Caco-2 (cell line): ENCODE data around the gene CST11. TPM values are rescaled to one million over a fixed set of nuclear protein-coding genes. Genes with fewer than 3 reads are reported as not detected.
A peak's percentile ranks its signal among the peaks of the same experiment; 100 is the strongest.

ENCODE experiments used
- BruUV-seq: library from RNA; stranded (reverse); fragments of 400-500 nt; replicated peaks from 2 replicates; lab custom pipeline; 2021; lab: Mats Ljungman, UMichigan
- CTCF ChIA-PET: fragments of 300-600 bp; sonication (Branson Sonifier 250); formaldehyde crosslinking; loops from one replicate; lab custom pipeline; 2022; ENCODE audit warnings: antibody characterized with exemption; lab: Charles Lee
- POLR2A ChIA-PET: fragments of 300-600 bp; sonication (Branson Sonifier 250); formaldehyde crosslinking; loops from one replicate; lab custom pipeline; 2022; ENCODE audit warnings: antibody characterized with exemption; lab: Charles Lee
- DNase-seq, 2 experiments: peaks; one replicate each; pipeline versions ENCODE4 v3.0.0 to v3.0.0-alpha.2; 2020 to 2022
- H3K27me3 ChIP-seq: replicated peaks from 2 replicates; pipeline ENCODE4 v1.6.0; 2011; ENCODE audit warnings: low read length; ENCODE audit not compliant: control insufficient read depth, insufficient read depth
- H3K36me3 ChIP-seq: 2 replicates; pipeline ENCODE4 v1.5.1; 2011; ENCODE audit warnings: low read length; ENCODE audit not compliant: control insufficient read depth, insufficient read depth
- H3K4me1 ChIP-seq: fragments of 250-450 bp; sonication (Bioruptor Pico); 2 replicates; pipeline ENCODE4 v1.5.1; 2020; ENCODE audit warnings: mild to moderate bottlenecking
- H3K4me3 ChIP-seq: 2 replicates; pipeline ENCODE4 v1.5.1; 2011; ENCODE audit warnings: low read depth, mild to moderate bottlenecking, control low read depth, low read length
- H3K9me3 ChIP-seq: fragments of 250-450 bp; sonication (Bioruptor Pico); 2 replicates; pipeline ENCODE4 v1.5.1; 2020; ENCODE audit warnings: mild to moderate bottlenecking, moderate library complexity
- H3K27ac Mint-ChIP-seq: one replicate; pipeline ENCODE4 v1.8.0; 2022; ENCODE audit warnings: mixed read lengths; ENCODE audit not compliant: unreplicated experiment
- H3K27me3 Mint-ChIP-seq: one replicate; pipeline ENCODE4 v1.8.0; 2022; ENCODE audit warnings: mixed read lengths; ENCODE audit not compliant: insufficient read depth, unreplicated experiment
- H3K36me3 Mint-ChIP-seq: one replicate; pipeline ENCODE4 v1.8.0; 2022; ENCODE audit warnings: mild to moderate bottlenecking, mixed read lengths; ENCODE audit not compliant: insufficient read depth, unreplicated experiment
- H3K4me1 Mint-ChIP-seq: one replicate; pipeline ENCODE4 v1.8.0; 2022; ENCODE audit warnings: low read depth, mixed read lengths; ENCODE audit not compliant: unreplicated experiment
- H3K4me3 Mint-ChIP-seq: one replicate; pipeline ENCODE4 v1.8.0; 2022; ENCODE audit warnings: mild to moderate bottlenecking, moderate library complexity, mixed read lengths; ENCODE audit not compliant: unreplicated experiment
- H3K9me3 Mint-ChIP-seq: one replicate; pipeline ENCODE4 v1.8.0; 2022; ENCODE audit warnings: mixed read lengths; ENCODE audit not compliant: unreplicated experiment
- intact Hi-C: fragments of 100-400 bp; cut with micrococcal nuclease; formaldehyde crosslinking; loops from one replicate; pipeline ENCODE4 v1.10.0; 2022; ENCODE audit not compliant: unreplicated experiment
- total RNA-seq: library from RNA; stranded (reverse); gene quantifications from 2 replicates; pipeline ENCODE4 v1.2.3, GENCODE V29; 2022
- TF ChIP-seq, protein P1 (sequence below), 2 experiments: fragments of 200-600 bp in 1 of 2; IDR thresholded peaks; 1 replicate in 1 of 2; 2 replicates in 1 of 2; pipeline versions ENCODE4 v1.5.1 to v1.8.0; 2011 to 2022; ENCODE audit warnings: antibody characterized with exemption in 1 of 2, control low read depth in 1 of 2, inconsistent platforms in 1 of 2, low read depth in 1 of 2, low read length in 1 of 2, mild to moderate bottlenecking in 1 of 2, moderate library complexity in 1 of 2; ENCODE audit not compliant: insufficient read depth in 1 of 2, severe bottlenecking in 1 of 2, unreplicated experiment in 1 of 2

Gene CST11
- total RNA-seq, 1 experiment from 2014 or later: not detected

DNA sequence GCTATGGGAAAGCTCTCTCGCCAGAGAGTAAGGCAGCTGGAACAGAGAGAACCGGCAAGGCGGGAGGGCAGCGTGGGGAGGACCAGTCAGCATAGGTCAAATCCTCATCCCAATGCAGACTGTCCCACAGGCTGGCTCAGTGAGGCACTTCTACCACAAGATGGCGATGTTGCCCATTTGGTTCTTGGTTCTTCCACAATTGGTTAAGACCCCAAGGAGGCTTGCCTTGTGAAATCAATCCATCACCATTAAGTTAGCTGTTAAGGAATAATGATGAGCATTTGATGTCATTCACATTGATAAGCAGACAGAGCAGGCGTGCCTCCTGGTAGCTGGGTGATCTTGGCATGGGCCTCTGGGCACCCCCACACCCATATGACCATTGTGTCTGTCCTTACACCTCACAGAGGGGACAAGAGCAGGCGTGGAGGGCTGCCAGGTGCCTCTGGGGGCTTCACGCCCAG, 10.8 kb downstream of the CST11 start:
- Mint-ChIP-seq H3K9me3 (no peaks in the 10 kb centered on the region), H3K27me3 (no peaks in the 10 kb centered on the region), H3K36me3 (no peaks in the 10 kb centered on the region), H3K4me3 (no peak overlapping the region), H3K4me1 (no peaks in the 10 kb centered on the region), H3K27ac (no peak overlapping the region)
- Histone ChIP-seq H3K4me1 (no peaks in the 10 kb centered on the region), H3K27me3 (no peaks in the 10 kb centered on the region), H3K9me3 (no peaks in the 10 kb centered on the region), H3K4me3 (no peak overlapping the region), H3K36me3 (no peaks in the 10 kb centered on the region)
- intact Hi-C loops: loop anchor here (1.0 kb wide), 1 partner anchor 164 kb away; no protein-coding TSS in a partner anchor
- no TSS peak for BruUV-seq
- TF ChIP-seq, protein P1, sequence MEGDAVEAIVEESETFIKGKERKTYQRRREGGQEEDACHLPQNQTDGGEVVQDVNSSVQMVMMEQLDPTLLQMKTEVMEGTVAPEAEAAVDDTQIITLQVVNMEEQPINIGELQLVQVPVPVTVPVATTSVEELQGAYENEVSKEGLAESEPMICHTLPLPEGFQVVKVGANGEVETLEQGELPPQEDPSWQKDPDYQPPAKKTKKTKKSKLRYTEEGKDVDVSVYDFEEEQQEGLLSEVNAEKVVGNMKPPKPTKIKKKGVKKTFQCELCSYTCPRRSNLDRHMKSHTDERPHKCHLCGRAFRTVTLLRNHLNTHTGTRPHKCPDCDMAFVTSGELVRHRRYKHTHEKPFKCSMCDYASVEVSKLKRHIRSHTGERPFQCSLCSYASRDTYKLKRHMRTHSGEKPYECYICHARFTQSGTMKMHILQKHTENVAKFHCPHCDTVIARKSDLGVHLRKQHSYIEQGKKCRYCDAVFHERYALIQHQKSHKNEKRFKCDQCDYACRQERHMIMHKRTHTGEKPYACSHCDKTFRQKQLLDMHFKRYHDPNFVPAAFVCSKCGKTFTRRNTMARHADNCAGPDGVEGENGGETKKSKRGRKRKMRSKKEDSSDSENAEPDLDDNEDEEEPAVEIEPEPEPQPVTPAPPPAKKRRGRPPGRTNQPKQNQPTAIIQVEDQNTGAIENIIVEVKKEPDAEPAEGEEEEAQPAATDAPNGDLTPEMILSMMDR (IDR thresholded peaks at IDR 0.05; ENCODE audit: insufficient read depth in 1 of 2, low read depth in 1 of 2, low read length in 1 of 2, severe bottlenecking in 1 of 2, unreplicated experiment in 1 of 2): peak; percentile 89 to 90
- CTCF ChIA-PET: interaction anchor here (0.7 to 1.0 kb wide), 5 partner anchors 25 to 1233 kb away, joined by 3 to 4 read pairs (median 3); no protein-coding TSS in a partner anchor
- POLR2A ChIA-PET: no interaction called here
- DNase-seq: peak; percentile 82 to 83

DNA sequence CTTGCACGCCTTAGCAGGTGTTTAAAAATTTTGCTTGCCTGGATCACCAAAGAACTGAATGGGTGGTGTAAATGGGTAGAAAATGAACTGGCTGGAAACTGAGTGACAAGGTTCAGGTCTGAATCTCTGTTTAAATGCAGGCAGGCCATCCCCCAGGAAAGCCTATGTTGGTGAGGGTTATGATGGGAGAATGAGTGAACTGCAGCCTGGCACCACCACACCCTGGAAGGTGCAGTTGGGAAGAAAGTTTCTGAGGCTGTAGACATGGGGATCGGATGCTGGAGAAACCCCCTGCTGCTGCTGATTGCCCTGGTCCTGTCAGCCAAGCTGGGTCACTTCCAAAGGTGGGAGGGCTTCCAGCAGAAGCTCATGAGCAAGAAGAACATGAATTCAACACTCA, 12.7 kb downstream of the CST11 start:
- Histone ChIP-seq H3K4me3 (no peak overlapping the region), H3K9me3 (no peaks in the 10 kb centered on the region), H3K4me1 (no peaks in the 10 kb centered on the region), H3K27me3 (no peaks in the 10 kb centered on the region), H3K36me3 (no peaks in the 10 kb centered on the region)
- TF ChIP-seq, protein P1 (IDR thresholded peaks at IDR 0.05; ENCODE audit: insufficient read depth in 1 of 2, low read depth in 1 of 2, low read length in 1 of 2, severe bottlenecking in 1 of 2, unreplicated experiment in 1 of 2): no peak
- intact Hi-C loops: no loop called here
- no peaks in the 10 kb centered on the region for H3K27me3 Mint-ChIP-seq
- no peaks in the 10 kb centered on the region for H3K36me3 Mint-ChIP-seq
- no TSS peak for BruUV-seq
- H3K27ac Mint-ChIP-seq: no peak overlapping the region
- H3K4me3 Mint-ChIP-seq: no peak overlapping the region
- no peaks in the 10 kb centered on the region for H3K9me3 Mint-ChIP-seq
- no peaks in the 10 kb centered on the region for H3K4me1 Mint-ChIP-seq
- POLR2A ChIA-PET: no interaction called here
- DNase-seq: no peak
- CTCF ChIA-PET: no interaction called here

DNA sequence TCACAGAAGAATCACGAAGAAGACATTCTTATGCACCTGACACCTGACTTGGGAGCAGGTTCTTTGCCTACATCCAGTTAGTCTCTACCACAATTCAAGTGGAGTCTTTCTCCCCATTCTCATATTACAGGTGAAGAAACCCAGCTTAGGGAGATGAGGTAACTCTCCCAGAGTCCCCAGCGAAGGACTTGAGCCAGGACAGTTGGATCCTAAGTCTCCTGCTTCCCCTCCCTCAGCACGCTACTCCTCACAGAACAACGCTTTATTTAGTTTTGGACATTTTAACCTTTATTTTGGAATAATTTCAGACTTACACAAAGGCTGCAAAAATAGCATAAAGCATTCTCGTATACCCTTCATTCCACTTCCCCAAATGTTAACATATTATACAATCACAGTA, 14.0 kb downstream of the CST11 start:
- DNase-seq: no peak
- Mint-ChIP-seq H3K4me1 (no peaks in the 10 kb centered on the region), H3K4me3 (no peak overlapping the region), H3K27me3 (no peaks in the 10 kb centered on the region), H3K9me3 (no peaks in the 10 kb centered on the region), H3K36me3 (no peaks in the 10 kb centered on the region), H3K27ac (no peak overlapping the region)
- Histone ChIP-seq H3K9me3 (no peaks in the 10 kb centered on the region), H3K4me1 (no peaks in the 10 kb centered on the region), H3K4me3 (no peak overlapping the region), H3K27me3 (no peaks in the 10 kb centered on the region), H3K36me3 (no peaks in the 10 kb centered on the region)
- BruUV-seq: no TSS peak
- intact Hi-C loops: no loop called here
- ChIA-PET CTCF (no interaction called here), POLR2A (no interaction called here)
- TF ChIP-seq, protein P1 (IDR thresholded peaks at IDR 0.05; ENCODE audit: insufficient read depth in 1 of 2, low read depth in 1 of 2, low read length in 1 of 2, severe bottlenecking in 1 of 2, unreplicated experiment in 1 of 2): no peak
